Endothelial cell of umbilical vein (primary cell): ENCODE results near the gene RARRES2. TPM values are rescaled to one million over a fixed set of nuclear protein-coding genes. Genes with fewer than 3 reads are reported as not detected.
"Not testable (repeated sequence)": the region's sequence is repeated elsewhere in the genome, so short reads cannot be mapped to it uniquely, and the experiment has no call there.

Experiments
- BruUV-seq: library from RNA; stranded (reverse); fragments of 400-500 nt; replicated peaks from 2 replicates; lab custom pipeline; 2021; lab: Mats Ljungman, UMichigan
- CTCF ChIA-PET: fragments of 300-600, 350-600 bp; sonication (Branson Sonifier 250); formaldehyde crosslinking; loops from one replicate; lab custom pipeline; 2021; ENCODE audit warnings: antibody characterized with exemption, inconsistent platforms; lab: Charles Lee
- POLR2A ChIA-PET: fragments of 300-600, 350-600 bp; sonication (Branson Sonifier 250); formaldehyde crosslinking; loops from one replicate; lab custom pipeline; 2021; ENCODE audit warnings: antibody characterized with exemption, inconsistent platforms; lab: Charles Lee
- DNase-seq: peaks from one replicate; pipeline ENCODE4 v3.0.0-alpha.2; 2011; ENCODE audit warnings: low read depth, low spot score
- FAIRE-seq: peaks from 2 replicates; lab custom pipeline; 2011; peaks lifted over from hg19 to GRCh38; lab: Jason Lieb, UNC
- H2AFZ ChIP-seq: 2 replicates; pipeline ENCODE4 v1.6.0; 2012; ENCODE audit warnings: low read depth, low read length, control low read depth, inconsistent platforms
- H3K27ac ChIP-seq: 2 replicates; pipeline ENCODE4 v1.5.1; 2011; ENCODE audit warnings: low read depth, mild to moderate bottlenecking, control low read depth, low read length, moderate library complexity; ENCODE audit not compliant: insufficient read depth
- H3K27me3 ChIP-seq, 2 experiments: 2 replicates each; pipeline versions ENCODE4 v1.6.0 to v1.6.1; 2011; ENCODE audit warnings: low read length in 2 of 2, mixed read lengths in 1 of 2; ENCODE audit not compliant: control insufficient read depth in 2 of 2, insufficient read depth in 2 of 2
- H3K36me3 ChIP-seq, 2 experiments: 2 replicates in 1 of 2; 3 replicates in 1 of 2; pipeline ENCODE4 v1.5.1; 2011; ENCODE audit warnings: low read length in 2 of 2, mild to moderate bottlenecking in 1 of 2, moderate library complexity in 1 of 2; ENCODE audit not compliant: control insufficient read depth in 2 of 2, insufficient read depth in 2 of 2; ENCODE audit errors: extremely low read depth in 1 of 2
- H3K4me1 ChIP-seq: 3 replicates; pipeline ENCODE4 v1.5.1; 2011; ENCODE audit warnings: mild to moderate bottlenecking, low read length; ENCODE audit not compliant: control insufficient read depth, insufficient read depth; ENCODE audit errors: extremely low read depth
- H3K4me2 ChIP-seq: 2 replicates; pipeline ENCODE4 v1.6.1; 2011; ENCODE audit warnings: low read length, control low read depth, mixed read lengths; ENCODE audit not compliant: insufficient read depth
- H3K4me3 ChIP-seq, 3 experiments: fragments of 200-600 bp in 1 of 3; sonication (generic), shearing (Covaris generic) in 1 of 3; replicated peaks in 1 of 3; 2 replicates each; pipeline ENCODE4 v1.5.1; 2011 to 2016; ENCODE audit warnings: control low read depth in 3 of 3, low read length in 3 of 3, mild to moderate bottlenecking in 2 of 3, inconsistent platforms in 1 of 3, low read depth in 1 of 3, moderate library complexity in 1 of 3; ENCODE audit not compliant: insufficient read depth in 1 of 3
- H3K79me2 ChIP-seq: 2 replicates; pipeline ENCODE4 v1.6.0; 2012; ENCODE audit warnings: low read length, inconsistent platforms; ENCODE audit not compliant: control insufficient read depth, insufficient read depth
- H3K9ac ChIP-seq: replicated peaks from 2 replicates; pipeline ENCODE3; 2011; ENCODE audit warnings: low read length, control low read depth; ENCODE audit not compliant: insufficient read depth; ENCODE audit errors: extremely low read depth
- H3K9me1 ChIP-seq: replicated peaks from 3 replicates; pipeline ENCODE4 v1.6.0; 2011; ENCODE audit warnings: mild to moderate bottlenecking, low read length; ENCODE audit not compliant: control insufficient read depth, insufficient read depth; ENCODE audit errors: extremely low read depth
- H3K9me3 ChIP-seq: replicated peaks from 2 replicates; pipeline ENCODE4 v1.5.1; 2012; ENCODE audit warnings: low read length, inconsistent platforms; ENCODE audit not compliant: control insufficient read depth, insufficient read depth
- H4K20me1 ChIP-seq: replicated peaks from 2 replicates; pipeline ENCODE3; 2011; ENCODE audit warnings: mild to moderate bottlenecking, low read length; ENCODE audit not compliant: control insufficient read depth, insufficient read depth; ENCODE audit errors: extremely low read depth
- FOS ChIP-seq: IDR thresholded peaks from 2 replicates; pipeline ENCODE4 v1.6.1; 2011; ENCODE audit warnings: mild to moderate bottlenecking, low read length, moderate library complexity, borderline replicate concordance; ENCODE audit not compliant: insufficient read depth
- GATA2 ChIP-seq: IDR thresholded peaks from 2 replicates; pipeline ENCODE4 v1.7.0; 2011; ENCODE audit warnings: low read depth, mild to moderate bottlenecking, moderate library complexity, mixed read lengths, low read length; ENCODE audit not compliant: insufficient read length, insufficient read depth
- JUN ChIP-seq: IDR thresholded peaks from 2 replicates; pipeline ENCODE4 v1.6.1; 2011; ENCODE audit warnings: borderline replicate concordance, low read depth; ENCODE audit not compliant: insufficient read length, insufficient read depth
- POLR2A ChIP-seq: IDR thresholded peaks from 2 replicates; pipeline ENCODE4 v1.6.1; 2012; ENCODE audit warnings: low read depth, mild to moderate bottlenecking, control low read depth, low read length
- POLR2AphosphoS5 ChIP-seq: IDR thresholded peaks from 2 replicates; pipeline ENCODE4 v1.6.1; 2012; ENCODE audit warnings: low read depth, mild to moderate bottlenecking, control low read depth, low read length, moderate library complexity; ENCODE audit not compliant: insufficient read depth
- dilution Hi-C: fragments of 300-500 bp; cut with MboI; formaldehyde crosslinking; loops from one replicate; pipeline ENCODE4 v1.15.0; 2019; ENCODE audit warnings: low sequenced_read_pairs; ENCODE audit not compliant: extremely low pct_ligation_motif_present
- intact Hi-C: fragments of 100-400 bp; cut with micrococcal nuclease; formaldehyde crosslinking; loops from one replicate; pipeline ENCODE4 v1.10.0; 2022
- polyA plus RNA-seq, 4 experiments: library from polyadenylated mRNA; depleted of rRNA in 3 of 4; stranded (reverse) in 3 of 4; unstranded in 1 of 4; fragments of >200 nt; gene quantifications; 2 replicates each; pipeline versions ENCODE4 v1.2.1 to v1.2.3, GENCODE V29; 2011 to 2012; ENCODE audit warnings: missing spikeins in 1 of 4
- total RNA-seq: library from RNA; stranded (reverse); gene quantifications from 2 replicates; pipeline ENCODE4 v1.2.3, GENCODE V29; 2021
- TF ChIP-seq, protein P1 (sequence below), 2 donors: IDR thresholded peaks; 1 replicate in 1 of 2; 2 replicates in 1 of 2; pipeline ENCODE4 v1.5.1; 2011; ENCODE audit warnings: low read length in 2 of 2, mild to moderate bottlenecking in 2 of 2, moderate library complexity in 2 of 2, control low read depth in 1 of 2, inconsistent platforms in 1 of 2, low read depth in 1 of 2; ENCODE audit not compliant: insufficient read depth in 1 of 2; ENCODE audit errors: extremely low read depth in 1 of 2

The RARRES2 gene
- total and polyA plus RNA-seq, 2 donors (not counting 3 experiments of a cell fraction or from before 2014, with no cell fraction given): not detected

DNA sequence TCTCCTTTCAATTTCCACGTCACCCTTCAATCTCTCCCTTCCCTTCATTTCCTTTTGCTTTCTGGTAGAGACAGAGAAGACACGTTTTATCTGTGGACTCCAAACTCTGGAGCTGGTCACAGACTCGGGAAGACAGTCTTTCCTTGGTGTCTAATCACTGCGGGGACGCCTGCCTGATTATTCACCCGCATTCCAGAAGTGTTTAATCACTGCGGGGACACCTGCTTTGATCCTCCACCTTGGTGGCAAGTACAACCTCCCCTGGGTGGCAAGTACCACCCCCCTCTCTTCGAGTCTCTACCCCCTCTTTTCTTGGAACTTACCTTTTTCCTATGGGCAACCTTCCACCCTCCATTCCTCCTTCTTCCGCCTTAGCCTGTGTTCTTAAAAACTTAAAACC lies 33.5 kb downstream of the RARRES2 start:
- H3K9me1 ChIP-seq: no peaks in the 10 kb centered on the region
- POLR2A ChIA-PET: no interaction called here
- FAIRE-seq (no peak), DNase-seq (no peak)
- H3K9ac ChIP-seq: no peak overlapping the region
- no peaks in the 10 kb centered on the region for H3K9me3 ChIP-seq
- intact Hi-C loops: no loop called here
- CTCF ChIA-PET: no interaction called here
- TF ChIP-seq JUN (no peak), POLR2A (no peak), POLR2AphosphoS5 (no peak), GATA2 (no peak)
- TF ChIP-seq, protein P1, sequence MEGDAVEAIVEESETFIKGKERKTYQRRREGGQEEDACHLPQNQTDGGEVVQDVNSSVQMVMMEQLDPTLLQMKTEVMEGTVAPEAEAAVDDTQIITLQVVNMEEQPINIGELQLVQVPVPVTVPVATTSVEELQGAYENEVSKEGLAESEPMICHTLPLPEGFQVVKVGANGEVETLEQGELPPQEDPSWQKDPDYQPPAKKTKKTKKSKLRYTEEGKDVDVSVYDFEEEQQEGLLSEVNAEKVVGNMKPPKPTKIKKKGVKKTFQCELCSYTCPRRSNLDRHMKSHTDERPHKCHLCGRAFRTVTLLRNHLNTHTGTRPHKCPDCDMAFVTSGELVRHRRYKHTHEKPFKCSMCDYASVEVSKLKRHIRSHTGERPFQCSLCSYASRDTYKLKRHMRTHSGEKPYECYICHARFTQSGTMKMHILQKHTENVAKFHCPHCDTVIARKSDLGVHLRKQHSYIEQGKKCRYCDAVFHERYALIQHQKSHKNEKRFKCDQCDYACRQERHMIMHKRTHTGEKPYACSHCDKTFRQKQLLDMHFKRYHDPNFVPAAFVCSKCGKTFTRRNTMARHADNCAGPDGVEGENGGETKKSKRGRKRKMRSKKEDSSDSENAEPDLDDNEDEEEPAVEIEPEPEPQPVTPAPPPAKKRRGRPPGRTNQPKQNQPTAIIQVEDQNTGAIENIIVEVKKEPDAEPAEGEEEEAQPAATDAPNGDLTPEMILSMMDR (IDR thresholded peaks at IDR 0.05; ENCODE audit: extremely low read depth in 1 of 2, insufficient read depth in 1 of 2, low read depth in 1 of 2, low read length in 2 of 2): no peak
- dilution Hi-C loops: no loop called here
- H3K27ac ChIP-seq: no peak overlapping the region
- no peak overlapping the region for H2AFZ ChIP-seq
- no peak overlapping the region for H3K4me3 ChIP-seq
- H3K36me3 ChIP-seq: no peaks in the 10 kb centered on the region
- H3K4me1 ChIP-seq: no peaks in the 10 kb centered on the region
- no peaks in the 10 kb centered on the region for H3K79me2 ChIP-seq
- H4K20me1 ChIP-seq: no peaks in the 10 kb centered on the region
- peaks cover 2 to 5% of the 10 kb centered on the region in 2 experiments for H3K27me3 ChIP-seq
- no TSS peak for BruUV-seq
- H3K4me2 ChIP-seq: no peak overlapping the region

DNA sequence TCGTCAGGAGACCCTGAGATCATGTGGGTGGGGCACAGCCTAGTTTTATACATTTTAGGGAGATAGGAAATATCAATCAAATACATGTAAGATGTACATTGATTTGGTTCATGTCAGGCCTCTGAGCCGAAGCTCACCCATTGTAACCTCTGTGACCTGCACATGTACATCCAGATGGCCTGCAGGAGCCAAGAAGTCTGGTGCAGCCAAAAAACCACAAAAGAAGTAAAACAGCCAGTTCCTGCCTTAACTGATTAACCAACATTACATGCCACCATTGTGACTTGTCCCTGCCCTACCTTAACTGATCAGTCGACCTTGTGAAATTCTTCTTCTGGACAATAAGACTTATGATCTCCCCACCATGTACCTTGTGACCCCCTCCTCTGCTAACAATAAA lies 34.3 kb downstream of the RARRES2 start:
- Histone ChIP-seq H3K4me1 (no peaks in the 10 kb centered on the region), H3K27ac (no peak overlapping the region), H3K36me3 (no peaks in the 10 kb centered on the region), H3K9me3 (no peaks in the 10 kb centered on the region), H3K27me3 (peaks cover 2 to 5% of the 10 kb centered on the region in 2 experiments), H3K79me2 (no peaks in the 10 kb centered on the region), H2AFZ (no peak overlapping the region), H3K4me3 (no peak overlapping the region), H3K4me2 (no peak overlapping the region), H4K20me1 (no peaks in the 10 kb centered on the region), H3K9ac (no peak overlapping the region), H3K9me1 (no peaks in the 10 kb centered on the region)
- CTCF ChIA-PET: interaction anchor here (0.9 kb wide), 1 partner anchor 10 kb away, joined by 3 read pairs; no protein-coding TSS in a partner anchor
- dilution Hi-C loops (no loop called here), intact Hi-C loops (no loop called here)
- no peak for TF ChIP-seq GATA2
- no peak for TF ChIP-seq JUN
- TF ChIP-seq FOS: no peak
- TF ChIP-seq POLR2A: no peak
- no peak for TF ChIP-seq POLR2AphosphoS5
- BruUV-seq: no TSS peak
- POLR2A ChIA-PET: no interaction called here
- DNase-seq (no peak), FAIRE-seq (no peak)

DNA sequence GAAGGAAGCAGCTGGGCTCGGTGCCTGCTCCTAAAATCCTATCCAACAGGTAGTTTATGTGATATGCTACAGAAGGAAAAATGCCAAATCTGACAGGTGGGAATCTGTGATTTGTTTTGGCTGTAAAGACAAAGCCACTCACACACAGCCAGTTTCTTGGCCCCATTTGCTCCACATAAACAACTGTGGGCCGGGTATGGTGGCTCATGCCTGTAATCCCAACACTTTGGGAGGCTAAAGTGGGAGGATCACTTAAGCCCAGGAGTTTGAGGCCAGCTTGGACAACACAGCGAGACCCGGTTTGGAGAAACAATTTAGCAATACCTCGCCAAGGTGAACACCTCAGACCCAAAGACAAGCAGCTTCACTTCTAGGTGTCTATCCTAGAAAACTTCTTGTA lies 35.1 kb downstream of the RARRES2 start:
- H3K4me1 ChIP-seq, FAIRE-seq, H3K27me3 ChIP-seq, POLR2A ChIA-PET, H3K9ac ChIP-seq, H3K4me3 ChIP-seq, H4K20me1 ChIP-seq, dilution Hi-C loops, intact Hi-C loops, H3K79me2 ChIP-seq, BruUV-seq, H3K4me2 ChIP-seq, H3K36me3 ChIP-seq, H3K9me3 ChIP-seq, H3K9me1 ChIP-seq, DNase-seq, H3K27ac ChIP-seq, H2AFZ ChIP-seq: not testable (repeated sequence)
- CTCF ChIA-PET: interaction anchor here (0.9 kb wide), 1 partner anchor 11 kb away, joined by 3 read pairs; no protein-coding TSS in a partner anchor
